MCF 10A (cell line): Measurements from ENCODE around the gene OPRL1. TPM values are rescaled to one million over a fixed set of nuclear protein-coding genes. Genes with fewer than 3 reads are reported as not detected.

Source experiments
- BruUV-seq: library from RNA; stranded (reverse); fragments of 400-500 nt; replicated peaks from 2 replicates; lab custom pipeline; 2021; lab: Mats Ljungman, UMichigan
- CTCF ChIA-PET: fragments of 300-600 bp; sonication (Branson Sonifier 250); formaldehyde crosslinking; extraction: SDS; loops from one replicate; lab custom pipeline; 2021; ENCODE audit warnings: antibody characterized with exemption, inconsistent platforms; lab: Yijun Ruan, JAX
- POLR2A ChIA-PET: fragments of 300-600, 350-650 bp; sonication (Branson Sonifier 250); formaldehyde crosslinking; extraction: SDS; loops from one replicate; lab custom pipeline; 2020; ENCODE audit warnings: antibody characterized with exemption, inconsistent platforms; lab: Yijun Ruan, JAX
- DNase-seq: peaks from one replicate; pipeline ENCODE4 v3.0.0-alpha.2; 2018; ENCODE audit not compliant: unreplicated experiment
- H3K27ac Mint-ChIP-seq: one replicate; pipeline ENCODE4 v1.8.0; 2022; ENCODE audit warnings: mild to moderate bottlenecking, low read depth, mixed read lengths; ENCODE audit not compliant: unreplicated experiment
- H3K27me3 Mint-ChIP-seq: one replicate; pipeline ENCODE4 v1.8.0; 2022; ENCODE audit warnings: mixed read lengths; ENCODE audit not compliant: insufficient read depth, unreplicated experiment
- H3K36me3 Mint-ChIP-seq: one replicate; pipeline ENCODE4 v1.8.0; 2022; ENCODE audit warnings: mild to moderate bottlenecking, moderate library complexity, mixed read lengths; ENCODE audit not compliant: insufficient read depth, unreplicated experiment
- H3K4me1 Mint-ChIP-seq: one replicate; pipeline ENCODE4 v1.8.0; 2022; ENCODE audit warnings: mixed read lengths; ENCODE audit not compliant: insufficient read depth, unreplicated experiment
- H3K4me3 Mint-ChIP-seq: one replicate; pipeline ENCODE4 v1.8.0; 2022; ENCODE audit warnings: mild to moderate bottlenecking, moderate library complexity, mixed read lengths; ENCODE audit not compliant: unreplicated experiment
- H3K9me3 Mint-ChIP-seq: one replicate; pipeline ENCODE4 v1.8.0; 2022; ENCODE audit warnings: mixed read lengths; ENCODE audit not compliant: unreplicated experiment
- CTCF ChIP-seq: fragments of 200-600 bp; IDR thresholded peaks from one replicate; pipeline ENCODE4 v1.8.0; 2022; ENCODE audit warnings: antibody characterized with exemption, mild to moderate bottlenecking; ENCODE audit not compliant: unreplicated experiment
- intact Hi-C: fragments of 100-400 bp; cut with micrococcal nuclease; formaldehyde crosslinking; loops from 2 replicates; pipeline ENCODE4 v1.14.1; 2022
- total RNA-seq: library from RNA; stranded (reverse); gene quantifications from 2 replicates; pipeline ENCODE4 v1.2.3, GENCODE V29; 2022

The OPRL1 gene
- total RNA-seq, 1 experiment from 2014 or later = 0.12 TPM

GRCh38 chr20:64140956-64141355 lies 61.1 kb downstream of the OPRL1 start:
- no peak for TF ChIP-seq CTCF
- no peaks in the 10 kb centered on the region for H3K36me3 Mint-ChIP-seq
- no TSS peak for BruUV-seq
- intact Hi-C loops = no loop called here
- no peak overlapping the region for H3K4me3 Mint-ChIP-seq
- H3K4me1 Mint-ChIP-seq = no peaks in the 10 kb centered on the region
- ChIA-PET CTCF (interaction anchor here (0.6 kb wide), 1 partner anchor 115 kb away, joined by 3 read pairs; no protein-coding TSS in a partner anchor), POLR2A (interaction anchor here (0.6 kb wide), 1 partner anchor 25 kb away, joined by 4 read pairs; no protein-coding TSS in a partner anchor)
- no peak overlapping the region for H3K27ac Mint-ChIP-seq
- H3K9me3 Mint-ChIP-seq = peaks cover 12% of the 10 kb centered on the region
- DNase-seq = no peak
- peaks cover 44% of the 10 kb centered on the region for H3K27me3 Mint-ChIP-seq

- BruUV-seq = no TSS peak
- intact Hi-C loops = no loop called here
- Mint-ChIP-seq H3K4me3 (no peak overlapping the region), H3K27me3 (peaks cover 45% of the 10 kb centered on the region), H3K9me3 (peaks cover 12% of the 10 kb centered on the region), H3K36me3 (no peaks in the 10 kb centered on the region), H3K27ac (no peak overlapping the region), H3K4me1 (no peaks in the 10 kb centered on the region)
- ChIA-PET CTCF (interaction anchor here (0.6 kb wide), 1 partner anchor 104 kb away, joined by 3 read pairs; no protein-coding TSS in a partner anchor), POLR2A (interaction anchor here (0.6 kb wide), 1 partner anchor 33 kb away, joined by 4 read pairs; no protein-coding TSS in a partner anchor)
- DNase-seq = no peak
- no peak for TF ChIP-seq CTCF
Observed at GRCh38 chr20:64142590-64142989, 62.7 kb downstream of the OPRL1 start.

GRCh38 chr20:64143018-64143801 lies 63.3 kb downstream of the OPRL1 start:
- H3K27me3 Mint-ChIP-seq = peaks cover 51% of the 10 kb centered on the region
- ChIA-PET POLR2A (no interaction called here), CTCF (interaction anchor here (0.6 to 1.0 kb wide), 5 partner anchors 18 to 105 kb away, joined by 3 read pairs; no protein-coding TSS in a partner anchor)
- no TSS peak for BruUV-seq
- no peak for DNase-seq
- no peaks in the 10 kb centered on the region for H3K36me3 Mint-ChIP-seq
- no peak for TF ChIP-seq CTCF
- H3K9me3 Mint-ChIP-seq = peaks cover 12% of the 10 kb centered on the region
- no peaks in the 10 kb centered on the region for H3K4me1 Mint-ChIP-seq
- no peak overlapping the region for H3K27ac Mint-ChIP-seq
- H3K4me3 Mint-ChIP-seq = no peak overlapping the region
- intact Hi-C loops = no loop called here

- no peak for TF ChIP-seq CTCF
- BruUV-seq = no TSS peak
- Mint-ChIP-seq H3K4me3 (no peak overlapping the region), H3K9me3 (peaks cover 12% of the 10 kb centered on the region), H3K27me3 (peaks cover 57% of the 10 kb centered on the region), H3K4me1 (no peaks in the 10 kb centered on the region), H3K27ac (no peak overlapping the region), H3K36me3 (no peaks in the 10 kb centered on the region)
- no peak for DNase-seq
- intact Hi-C loops = no loop called here
- ChIA-PET CTCF (interaction anchor here (1.0 kb wide), 1 partner anchor 106 kb away, joined by 3 read pairs; no protein-coding TSS in a partner anchor), POLR2A (interaction anchor here (0.6 kb wide), 1 partner anchor 264 kb away, joined by 3 read pairs; no protein-coding TSS in a partner anchor)
Observed at GRCh38 chr20:64144144-64144912, 64.4 kb downstream of the OPRL1 start.
